ENCODE measurements around the gene SREBF2. TPM values are rescaled to one million over a fixed set of nuclear protein-coding genes. Genes with fewer than 3 reads are reported as not detected.

SREBF2 gene
- total RNA-seq, 2 experiments from 2014 or later: 167 to 312 TPM

- Histone ChIP-seq H3K4me1 (ENCODE audit: insufficient read depth, low read length, poor library complexity, severe bottlenecking) (peaks cover 95% of the 10 kb centered on the region), H2AFZ (ENCODE audit: low read length) (no peak overlapping the region), H3K4me2 (ENCODE audit: low read length) (peak overlapping the region; percentile 68), H3K9me2 (ENCODE audit: insufficient read depth, low read length) (no peaks in the 10 kb centered on the region), H4K20me1 (ENCODE audit: insufficient read depth, low read length) (no peaks in the 10 kb centered on the region), H3K4me3 (ENCODE audit: low read depth, low read length, poor library complexity, severe bottlenecking) (no peak overlapping the region), H3K9me3 (ENCODE audit: low read length) (no peaks in the 10 kb centered on the region), H3K27ac (ENCODE audit: low read depth, low read length, poor library complexity, severe bottlenecking) (peak overlapping the region; percentile 76), H3K36me3 (ENCODE audit: insufficient read depth, low read length) (peaks cover 25% of the 10 kb centered on the region; the same call in 1 of the 2 replicates), H3K79me2 (ENCODE audit: insufficient read depth, low read depth, low read length) (peaks cover 2% of the 10 kb centered on the region; the same call in 1 of the 2 replicates)
- no peak for TF ChIP-seq CTCF (conservative IDR thresholded peaks at IDR 0.05; ENCODE audit: low read length)
- TF ChIP-seq EZH2phosphoT487 (IDR thresholded peaks at IDR 0.05; ENCODE audit: borderline replicate concordance, low read depth, low read length): no peak
- POLR2A ChIA-PET: interaction anchor here (0.7 to 3.0 kb wide), 3 partner anchors 7 to 18 kb away, joined by 3 to 9 read pairs (median 6); partner anchors contain the start of gene CENPM
- CTCF ChIA-PET (ENCODE audit: unreplicated experiment): interaction anchor here (0.6 kb wide), 1 partner anchor 142 kb away, joined by 6 read pairs; no protein-coding TSS in a partner anchor
- BruUV-seq (replicated peaks): no TSS peak
- no peak for DNase-seq (ENCODE audit: low spot score)
- intact Hi-C loops (cut with micrococcal nuclease; ENCODE audit: unreplicated experiment): loop anchor here (5.0 kb wide), 1 partner anchor 107 kb away; no protein-coding TSS in a partner anchor
These were observed 95.9 kb downstream of the SREBF2 start for GRCh38 chr22:41928593-41929417.

DNA sequence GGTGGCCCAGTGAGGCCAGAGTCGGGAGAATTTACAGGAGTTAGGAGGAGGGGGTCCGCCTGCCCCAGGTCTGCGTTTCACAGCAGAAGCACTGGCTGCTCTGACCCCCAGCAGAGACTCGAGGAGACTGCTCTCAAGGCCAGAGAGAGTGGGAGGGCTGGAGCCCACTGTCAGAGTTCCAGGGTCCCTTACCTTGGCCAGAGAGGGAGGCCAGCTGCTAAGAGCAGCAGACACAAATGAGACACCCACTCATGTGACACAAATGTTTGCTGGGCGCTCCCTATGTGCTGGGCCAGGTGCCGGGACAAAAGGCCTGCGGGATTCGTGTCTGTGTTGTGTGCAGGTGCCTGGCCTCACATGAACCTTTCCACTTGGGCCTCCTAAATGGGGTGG is 96.5 kb downstream of the SREBF2 start:
- CTCF ChIA-PET (ENCODE audit: unreplicated experiment): no interaction called here
- Histone ChIP-seq H3K9me2 (ENCODE audit: insufficient read depth, low read length) (no peaks in the 10 kb centered on the region), H4K20me1 (ENCODE audit: insufficient read depth, low read length) (no peaks in the 10 kb centered on the region), H3K36me3 (ENCODE audit: insufficient read depth, low read length) (peaks cover 31% of the 10 kb centered on the region; the same call in 1 of the 2 replicates), H3K4me1 (ENCODE audit: insufficient read depth, low read length, poor library complexity, severe bottlenecking) (peaks cover 95% of the 10 kb centered on the region), H3K79me2 (ENCODE audit: insufficient read depth, low read depth, low read length) (no peaks in the 10 kb centered on the region; the same call in 1 of the 2 replicates), H3K4me3 (ENCODE audit: low read depth, low read length, poor library complexity, severe bottlenecking) (no peak overlapping the region), H3K9me3 (ENCODE audit: low read length) (no peaks in the 10 kb centered on the region), H2AFZ (ENCODE audit: low read length) (no peak overlapping the region), H3K27ac (ENCODE audit: low read depth, low read length, poor library complexity, severe bottlenecking) (peak overlapping the region; percentile 76), H3K4me2 (ENCODE audit: low read length) (peak overlapping the region; percentile 68)
- BruUV-seq (replicated peaks): no TSS peak
- TF ChIP-seq EZH2phosphoT487 (IDR thresholded peaks at IDR 0.05; ENCODE audit: borderline replicate concordance, low read depth, low read length) (no peak), CTCF (conservative IDR thresholded peaks at IDR 0.05; ENCODE audit: low read length) (no peak)
- intact Hi-C loops (cut with micrococcal nuclease; ENCODE audit: unreplicated experiment): loop anchor here (5.0 kb wide), 1 partner anchor 107 kb away; no protein-coding TSS in a partner anchor
- DNase-seq (ENCODE audit: low spot score): peak; percentile 63
- POLR2A ChIA-PET: interaction anchor here (3.0 kb wide), 1 partner anchor 18 kb away, joined by 9 read pairs; the partner anchor contains the start of gene CENPM
